ENCODE data around the gene MYO7A. TPM values are rescaled to one million over a fixed set of nuclear protein-coding genes. Genes with fewer than 3 reads are reported as not detected.

MYO7A gene
- total RNA-seq, 1 donor from 2014 or later = 11.6 TPM

DNA sequence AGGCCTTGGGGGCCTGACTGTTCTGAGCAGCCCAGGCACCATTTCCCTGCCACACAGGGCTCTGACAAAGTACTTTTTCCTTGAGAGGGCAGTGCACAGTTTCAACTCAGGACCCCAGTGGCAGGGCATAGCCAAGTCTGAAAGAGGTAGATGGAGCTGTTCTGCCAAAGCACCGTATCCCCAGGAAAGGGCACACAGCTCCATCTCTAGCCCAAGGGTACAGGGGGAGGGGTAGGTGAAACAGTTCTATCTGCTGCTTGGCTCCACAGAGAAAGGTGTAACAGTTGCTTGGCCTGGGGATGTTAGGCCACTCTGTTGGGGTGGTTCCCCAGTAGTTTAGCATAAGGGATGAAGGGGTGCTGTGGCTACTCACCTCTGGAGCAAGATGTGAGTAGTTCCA is 125.6 kb downstream of the MYO7A start:
- Mint-ChIP-seq H3K36me3 (ENCODE audit: unreplicated experiment) (no peaks in the 10 kb centered on the region), H3K27ac (ENCODE audit: unreplicated experiment) (no peak overlapping the region), H3K4me3 (ENCODE audit: unreplicated experiment) (no peak overlapping the region), H3K27me3 (ENCODE audit: unreplicated experiment) (no peaks in the 10 kb centered on the region), H3K9me3 (ENCODE audit: unreplicated experiment) (peaks cover 1% of the 10 kb centered on the region), H3K4me1 (ENCODE audit: low read depth, unreplicated experiment) (no peaks in the 10 kb centered on the region)
- TF ChIP-seq, protein P1, sequence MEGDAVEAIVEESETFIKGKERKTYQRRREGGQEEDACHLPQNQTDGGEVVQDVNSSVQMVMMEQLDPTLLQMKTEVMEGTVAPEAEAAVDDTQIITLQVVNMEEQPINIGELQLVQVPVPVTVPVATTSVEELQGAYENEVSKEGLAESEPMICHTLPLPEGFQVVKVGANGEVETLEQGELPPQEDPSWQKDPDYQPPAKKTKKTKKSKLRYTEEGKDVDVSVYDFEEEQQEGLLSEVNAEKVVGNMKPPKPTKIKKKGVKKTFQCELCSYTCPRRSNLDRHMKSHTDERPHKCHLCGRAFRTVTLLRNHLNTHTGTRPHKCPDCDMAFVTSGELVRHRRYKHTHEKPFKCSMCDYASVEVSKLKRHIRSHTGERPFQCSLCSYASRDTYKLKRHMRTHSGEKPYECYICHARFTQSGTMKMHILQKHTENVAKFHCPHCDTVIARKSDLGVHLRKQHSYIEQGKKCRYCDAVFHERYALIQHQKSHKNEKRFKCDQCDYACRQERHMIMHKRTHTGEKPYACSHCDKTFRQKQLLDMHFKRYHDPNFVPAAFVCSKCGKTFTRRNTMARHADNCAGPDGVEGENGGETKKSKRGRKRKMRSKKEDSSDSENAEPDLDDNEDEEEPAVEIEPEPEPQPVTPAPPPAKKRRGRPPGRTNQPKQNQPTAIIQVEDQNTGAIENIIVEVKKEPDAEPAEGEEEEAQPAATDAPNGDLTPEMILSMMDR (IDR thresholded peaks at IDR 0.05; ENCODE audit: partially characterized antibody, unreplicated experiment) = no peak
- DNase-seq = no peak

DNA sequence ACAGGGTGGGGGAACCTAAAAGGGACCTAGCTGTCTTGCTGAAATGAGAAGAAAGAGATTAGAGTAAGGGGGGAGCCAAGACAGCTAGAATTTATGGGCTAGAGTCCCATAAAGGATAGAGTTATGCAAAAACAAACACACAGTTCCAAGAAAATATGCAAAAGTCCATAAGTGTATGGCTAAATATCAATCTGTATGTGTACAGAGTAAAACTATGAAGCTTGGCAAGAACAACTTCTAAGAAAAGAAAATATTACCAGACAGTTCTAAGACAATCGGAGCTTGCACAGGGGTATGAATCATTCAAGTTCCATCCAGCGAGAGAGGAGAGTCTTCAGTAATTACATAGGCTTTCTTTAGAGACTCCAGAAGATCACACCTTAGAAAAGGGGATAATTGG is 131.6 kb downstream of the MYO7A start:
- no peak for DNase-seq
- H3K9me3 Mint-ChIP-seq (ENCODE audit: unreplicated experiment) = peaks cover 4% of the 10 kb centered on the region
- TF ChIP-seq, protein P1 (IDR thresholded peaks at IDR 0.05; ENCODE audit: partially characterized antibody, unreplicated experiment) = no peak
- no peak overlapping the region for H3K27ac Mint-ChIP-seq (ENCODE audit: unreplicated experiment)
- H3K4me3 Mint-ChIP-seq (ENCODE audit: unreplicated experiment) = no peak overlapping the region
- no peaks in the 10 kb centered on the region for H3K27me3 Mint-ChIP-seq (ENCODE audit: unreplicated experiment)
- peaks cover 21% of the 10 kb centered on the region for H3K36me3 Mint-ChIP-seq (ENCODE audit: unreplicated experiment)
- H3K4me1 Mint-ChIP-seq (ENCODE audit: low read depth, unreplicated experiment) = no peaks in the 10 kb centered on the region

DNA sequence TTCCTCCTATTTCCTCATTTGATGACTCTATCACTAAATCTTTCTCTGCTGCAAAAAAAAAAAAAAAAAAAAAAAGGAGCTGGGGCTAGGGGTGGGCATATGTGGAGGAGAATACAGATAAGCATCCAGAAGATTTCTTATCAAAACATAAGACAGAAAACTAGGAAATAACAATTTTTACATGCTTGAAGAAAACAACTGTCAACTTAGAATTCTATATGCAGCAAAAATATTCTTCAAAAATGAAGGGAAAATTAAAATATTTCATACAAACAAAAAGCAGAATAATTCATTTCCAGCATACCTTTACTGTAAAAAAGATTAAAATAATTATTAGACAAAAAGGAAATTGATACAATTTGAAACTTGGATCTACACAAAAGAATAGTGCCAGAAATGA is 134.8 kb downstream of the MYO7A start:
- H3K27me3 Mint-ChIP-seq (ENCODE audit: unreplicated experiment) = no peaks in the 10 kb centered on the region
- no peak overlapping the region for H3K4me3 Mint-ChIP-seq (ENCODE audit: unreplicated experiment)
- peaks cover 3% of the 10 kb centered on the region for H3K9me3 Mint-ChIP-seq (ENCODE audit: unreplicated experiment)
- peaks cover 21% of the 10 kb centered on the region for H3K36me3 Mint-ChIP-seq (ENCODE audit: unreplicated experiment)
- no peaks in the 10 kb centered on the region for H3K4me1 Mint-ChIP-seq (ENCODE audit: low read depth, unreplicated experiment)
- TF ChIP-seq, protein P1 (IDR thresholded peaks at IDR 0.05; ENCODE audit: partially characterized antibody, unreplicated experiment) = no peak
- DNase-seq = no peak
- H3K27ac Mint-ChIP-seq (ENCODE audit: unreplicated experiment) = no peak overlapping the region

Other genes with a start within 250 kb of the MYO7A start
- gene B3GNT6, start 93.8 kb upstream of the MYO7A start, total RNA-seq (ENCODE audit: unreplicated experiment) = not detected
- gene CAPN5, start 61.3 kb upstream of the MYO7A start, total RNA-seq (ENCODE audit: unreplicated experiment) = 45.0 TPM
- not detected for gene OMP, start 25.4 kb upstream of the MYO7A start, total RNA-seq (ENCODE audit: unreplicated experiment)
- gene GDPD4, start 173.4 kb downstream of the MYO7A start, total RNA-seq (ENCODE audit: unreplicated experiment) = not detected

Data from glutamatergic neuron (in vitro differentiated cells).